ENCODE data around the gene SIGLEC6.

The SIGLEC6 gene

GRCh38 chr19:51567583-51567982, 36.1 kb upstream of the SIGLEC6 start:
- DNase-seq (ENCODE audit: low read depth, low spot score): no peak
- no peaks in the 10 kb centered on the region for H3K9me3 ChIP-seq (ENCODE audit: low read depth, low read length)
- no peaks in the 10 kb centered on the region for H3K36me3 ChIP-seq (ENCODE audit: insufficient read depth, low read length)
- no peak overlapping the region for H3K4me3 ChIP-seq
- no peak overlapping the region for H3K27ac ChIP-seq
- TF ChIP-seq EZH2 (IDR thresholded peaks at IDR 0.05): no peak
- TF ChIP-seq POLR2AphosphoS5 (IDR thresholded peaks at IDR 0.05; ENCODE audit: borderline replicate concordance, low read depth, low read length): no peak
- TF ChIP-seq FOXP2 (optimal IDR thresholded peaks at IDR 0.05; ENCODE audit: control extremely low read depth, extremely low read length, insufficient read depth): no peak
- H3K9ac ChIP-seq (ENCODE audit: insufficient read length): no peak overlapping the region

DNA sequence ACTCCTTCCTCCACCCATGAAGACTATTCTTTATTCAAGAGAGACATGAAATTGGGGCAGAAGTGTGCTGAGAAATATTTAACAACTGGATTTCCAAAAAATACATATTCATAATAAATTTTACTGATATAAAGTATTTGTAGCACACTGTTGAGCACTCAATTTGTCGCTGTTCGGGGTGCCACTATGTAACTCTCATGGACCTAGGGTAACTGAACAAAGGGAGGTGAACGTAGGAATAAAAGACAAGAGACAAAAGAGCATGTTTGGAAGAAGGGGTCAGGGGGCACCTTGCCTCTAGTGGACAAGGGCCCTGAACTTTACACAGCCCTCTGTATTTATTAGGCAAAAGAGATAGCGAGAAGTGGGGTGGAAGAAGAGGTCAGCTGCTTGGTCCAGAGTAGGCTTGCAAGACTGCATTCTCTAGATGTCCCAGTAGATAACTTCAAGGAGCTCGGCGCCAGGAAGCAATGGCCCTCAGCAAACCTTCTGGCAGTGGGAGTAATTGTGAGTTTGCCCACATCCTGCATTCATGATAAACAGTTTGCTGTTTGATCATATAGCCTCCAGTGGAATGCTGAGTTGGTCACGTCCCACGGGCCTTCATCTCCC, 35.1 kb upstream of the SIGLEC6 start:
- no peak for TF ChIP-seq FOXP2 (optimal IDR thresholded peaks at IDR 0.05; ENCODE audit: control extremely low read depth, extremely low read length, insufficient read depth)
- no peak for TF ChIP-seq EZH2 (IDR thresholded peaks at IDR 0.05)
- TF ChIP-seq POLR2AphosphoS5 (IDR thresholded peaks at IDR 0.05; ENCODE audit: borderline replicate concordance, low read depth, low read length): no peak
- Histone ChIP-seq H3K9me3 (ENCODE audit: low read depth, low read length) (no peaks in the 10 kb centered on the region), H3K4me3 (no peak overlapping the region), H3K36me3 (ENCODE audit: insufficient read depth, low read length) (no peaks in the 10 kb centered on the region), H3K27ac (no peak overlapping the region), H3K9ac (ENCODE audit: insufficient read length) (no peak overlapping the region)
- no peak for DNase-seq (ENCODE audit: low read depth, low spot score)

- DNase-seq (ENCODE audit: low read depth, low spot score): no peak
- Histone ChIP-seq H3K9ac (ENCODE audit: insufficient read length) (no peak overlapping the region), H3K9me3 (ENCODE audit: low read depth, low read length) (no peaks in the 10 kb centered on the region), H3K4me3 (no peak overlapping the region), H3K27ac (no peak overlapping the region), H3K36me3 (ENCODE audit: insufficient read depth, low read length) (no peaks in the 10 kb centered on the region)
- TF ChIP-seq EZH2 (IDR thresholded peaks at IDR 0.05): no peak
- TF ChIP-seq POLR2AphosphoS5 (IDR thresholded peaks at IDR 0.05; ENCODE audit: borderline replicate concordance, low read depth, low read length): no peak
- no peak for TF ChIP-seq FOXP2 (optimal IDR thresholded peaks at IDR 0.05; ENCODE audit: control extremely low read depth, extremely low read length, insufficient read depth)
These were observed 34.1 kb upstream of the SIGLEC6 start for GRCh38 chr19:51565583-51565982.

GRCh38 chr19:51564791-51565190, 33.3 kb upstream of the SIGLEC6 start:
- TF ChIP-seq FOXP2 (optimal IDR thresholded peaks at IDR 0.05; ENCODE audit: control extremely low read depth, extremely low read length, insufficient read depth) (no peak), POLR2AphosphoS5 (IDR thresholded peaks at IDR 0.05; ENCODE audit: borderline replicate concordance, low read depth, low read length) (no peak), EZH2 (IDR thresholded peaks at IDR 0.05) (no peak)
- no peak overlapping the region for H3K27ac ChIP-seq
- no peaks in the 10 kb centered on the region for H3K36me3 ChIP-seq (ENCODE audit: insufficient read depth, low read length)
- H3K4me3 ChIP-seq: no peak overlapping the region
- DNase-seq (ENCODE audit: low read depth, low spot score): no peak
- no peaks in the 10 kb centered on the region for H3K9me3 ChIP-seq (ENCODE audit: low read depth, low read length)
- no peak overlapping the region for H3K9ac ChIP-seq (ENCODE audit: insufficient read length)

DNA sequence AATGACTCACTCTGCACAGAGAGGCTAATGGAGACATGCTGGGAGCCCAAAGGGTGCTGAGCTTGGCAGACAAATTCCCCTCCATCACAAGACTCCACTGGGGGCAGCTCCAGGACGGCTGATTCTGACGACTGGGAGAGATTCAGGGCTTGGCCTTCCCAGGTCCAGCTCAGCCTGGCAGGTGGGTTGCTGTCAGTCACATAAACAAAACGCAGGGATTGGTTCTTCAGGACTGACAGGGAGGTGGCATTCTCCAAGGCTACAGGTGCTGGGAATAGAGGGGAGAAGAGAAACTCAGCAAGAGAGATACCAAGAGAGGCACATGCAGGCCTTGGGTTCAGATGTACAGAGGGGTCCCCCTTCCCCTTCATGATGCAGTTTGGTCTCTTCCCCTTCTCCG, 28.9 kb upstream of the SIGLEC6 start:
- Histone ChIP-seq H3K36me3 (ENCODE audit: insufficient read depth, low read length) (no peaks in the 10 kb centered on the region), H3K4me3 (no peak overlapping the region), H3K9me3 (ENCODE audit: low read depth, low read length) (no peaks in the 10 kb centered on the region), H3K27ac (no peak overlapping the region), H3K9ac (ENCODE audit: insufficient read length) (no peak overlapping the region)
- no peak for DNase-seq (ENCODE audit: low read depth, low spot score)
- TF ChIP-seq EZH2 (IDR thresholded peaks at IDR 0.05) (no peak), POLR2AphosphoS5 (IDR thresholded peaks at IDR 0.05; ENCODE audit: borderline replicate concordance, low read depth, low read length) (no peak), FOXP2 (optimal IDR thresholded peaks at IDR 0.05; ENCODE audit: control extremely low read depth, extremely low read length, insufficient read depth) (no peak)

DNA sequence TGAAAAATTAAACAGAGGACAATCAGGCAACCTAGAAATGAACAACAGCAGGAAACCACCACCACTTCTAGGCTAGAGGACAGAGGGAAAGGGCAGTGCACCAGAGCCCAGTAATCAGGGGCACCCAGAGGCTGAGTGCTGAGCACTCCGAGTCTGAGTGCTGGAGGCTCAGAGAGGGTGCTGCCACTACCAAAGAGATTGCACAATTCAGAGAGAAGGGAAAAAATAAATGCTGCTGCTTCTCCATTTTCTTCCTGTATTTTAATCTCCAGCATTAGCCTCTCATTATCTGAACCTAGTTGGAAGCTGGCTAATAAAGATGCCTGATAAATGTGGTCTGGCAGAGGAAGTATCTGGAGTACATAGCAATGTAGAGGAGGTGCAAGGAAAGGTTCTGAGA, 27.8 kb upstream of the SIGLEC6 start:
- no peak overlapping the region for H3K9ac ChIP-seq (ENCODE audit: insufficient read length)
- TF ChIP-seq FOXP2 (optimal IDR thresholded peaks at IDR 0.05; ENCODE audit: control extremely low read depth, extremely low read length, insufficient read depth): no peak
- no peak for TF ChIP-seq POLR2AphosphoS5 (IDR thresholded peaks at IDR 0.05; ENCODE audit: borderline replicate concordance, low read depth, low read length)
- TF ChIP-seq EZH2 (IDR thresholded peaks at IDR 0.05): no peak
- H3K36me3 ChIP-seq (ENCODE audit: insufficient read depth, low read length): no peaks in the 10 kb centered on the region
- H3K9me3 ChIP-seq (ENCODE audit: low read depth, low read length): no peaks in the 10 kb centered on the region
- no peak overlapping the region for H3K27ac ChIP-seq
- DNase-seq (ENCODE audit: low read depth, low spot score): no peak
- no peak overlapping the region for H3K4me3 ChIP-seq

- DNase-seq (ENCODE audit: low read depth, low spot score): peak; percentile 20
- TF ChIP-seq FOXP2 (optimal IDR thresholded peaks at IDR 0.05; ENCODE audit: control extremely low read depth, extremely low read length, insufficient read depth) (no peak), EZH2 (IDR thresholded peaks at IDR 0.05) (no peak), POLR2AphosphoS5 (IDR thresholded peaks at IDR 0.05; ENCODE audit: borderline replicate concordance, low read depth, low read length) (no peak)
- H3K9ac ChIP-seq (ENCODE audit: insufficient read length): no peak overlapping the region
- no peak overlapping the region for H3K27ac ChIP-seq
- H3K36me3 ChIP-seq (ENCODE audit: insufficient read depth, low read length): no peaks in the 10 kb centered on the region
- no peaks in the 10 kb centered on the region for H3K9me3 ChIP-seq (ENCODE audit: low read depth, low read length)
- H3K4me3 ChIP-seq: no peak overlapping the region
These were observed 21.7 kb upstream of the SIGLEC6 start for GRCh38 chr19:51552996-51553725.

DNA sequence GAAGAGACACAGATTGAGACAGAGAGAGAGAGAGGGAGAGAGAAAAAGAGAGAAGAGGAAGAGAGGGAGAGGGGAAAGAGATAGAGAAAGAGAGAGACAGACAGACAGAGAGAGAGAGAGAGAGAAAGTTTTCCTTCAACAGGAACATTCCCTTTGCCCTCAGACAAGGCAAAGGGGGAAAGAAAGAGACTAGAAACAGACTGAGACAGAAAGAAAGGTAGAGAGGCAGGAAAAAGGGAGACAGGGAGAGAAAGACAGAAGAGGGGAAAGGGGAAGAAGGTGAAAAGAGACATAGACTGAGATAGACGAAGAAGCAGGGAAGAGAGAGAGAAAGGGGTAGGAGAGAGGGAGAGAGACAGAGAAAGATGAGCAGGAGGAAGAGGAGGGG, 21.1 kb upstream of the SIGLEC6 start:
- H3K9ac ChIP-seq (ENCODE audit: insufficient read length): no peak overlapping the region
- H3K36me3 ChIP-seq (ENCODE audit: insufficient read depth, low read length): no peaks in the 10 kb centered on the region
- no peak overlapping the region for H3K27ac ChIP-seq
- no peak for DNase-seq (ENCODE audit: low read depth, low spot score)
- H3K9me3 ChIP-seq (ENCODE audit: low read depth, low read length): no peaks in the 10 kb centered on the region
- TF ChIP-seq FOXP2 (optimal IDR thresholded peaks at IDR 0.05; ENCODE audit: control extremely low read depth, extremely low read length, insufficient read depth): no peak
- TF ChIP-seq EZH2 (IDR thresholded peaks at IDR 0.05): no peak
- no peak for TF ChIP-seq POLR2AphosphoS5 (IDR thresholded peaks at IDR 0.05; ENCODE audit: borderline replicate concordance, low read depth, low read length)
- H3K4me3 ChIP-seq: no peak overlapping the region

All from SK-N-MC (cell line).